Left ventricle myocardium superior (tissue), 1 donor: ENCODE measurements around the gene GPC3. TPM values are rescaled to one million over a fixed set of nuclear protein-coding genes. Genes with fewer than 3 reads are reported as not detected.

Experiments used
- ATAC-seq: fragments of 200-7000 bp; cut with Tn5 transposase; one replicate; pipeline ENCODE4 v1.9.1; 2020; ENCODE audit warnings: mild to moderate bottlenecking, moderate library complexity
- DNase-seq: peaks from one replicate; pipeline ENCODE4 v3.0.0-alpha.2; 2020
- intact Hi-C: fragments of 100-400 bp; cut with micrococcal nuclease; formaldehyde crosslinking; loops from one replicate; pipeline ENCODE4 v1.11.0; 2022
- total RNA-seq: library from RNA; stranded (reverse); fragmentation: NEBNext Ultra II Directional; extraction: Animal tissue kit (Norgen Biotek cat#: 25700); gene quantifications from one replicate; pipeline ENCODE4 v1.2.1, GENCODE V29; 2021
- donor health status: DM: no; HTN: yes; CAD: no; lungs with severe emphysema.

The GPC3 gene
- total RNA-seq, 1 donor from 2014 or later: 4.2 TPM

- DNase-seq (no peak), ATAC-seq (no peak)
- intact Hi-C loops: no loop called here
These were observed 119.5 kb downstream of the GPC3 start for GRCh38 chrX:133865761-133866471.

GRCh38 chrX:133864236-133864635, 121.2 kb downstream of the GPC3 start:
- DNase-seq: no peak
- ATAC-seq: no peak
- intact Hi-C loops: no loop called here

GRCh38 chrX:133859860-133860259, 125.5 kb downstream of the GPC3 start:
- peak; percentile 77 for ATAC-seq
- DNase-seq: no peak
- intact Hi-C loops: no loop called here

- intact Hi-C loops: no loop called here
- DNase-seq: no peak
- no peak for ATAC-seq
These were observed 126.1 kb downstream of the GPC3 start for GRCh38 chrX:133859336-133859735.

- intact Hi-C loops: no loop called here
- DNase-seq (no peak), ATAC-seq (no peak)
These were observed 127.6 kb downstream of the GPC3 start for GRCh38 chrX:133857640-133858269.

GRCh38 chrX:133856819-133857218, 128.6 kb downstream of the GPC3 start:
- ATAC-seq (no peak), DNase-seq (no peak)
- intact Hi-C loops: no loop called here

- no peak for DNase-seq
- intact Hi-C loops: no loop called here
- no peak for ATAC-seq
These were observed 131.1 kb downstream of the GPC3 start for GRCh38 chrX:133854290-133854689.

- ATAC-seq (no peak), DNase-seq (no peak)
- intact Hi-C loops: no loop called here
These were observed 132.5 kb downstream of the GPC3 start for GRCh38 chrX:133852837-133853356.

- intact Hi-C loops: no loop called here
- DNase-seq: no peak
- no peak for ATAC-seq
These were observed 133.0 kb downstream of the GPC3 start for GRCh38 chrX:133852401-133852800.

GRCh38 chrX:133850399-133850798, 135.0 kb downstream of the GPC3 start:
- intact Hi-C loops: no loop called here

GRCh38 chrX:133849676-133850075, 135.7 kb downstream of the GPC3 start:
- intact Hi-C loops: no loop called here
- ATAC-seq: no peak
- no peak for DNase-seq

More at GRCh38 chrX:133850399-133850798, 135.0 kb downstream of the GPC3 start:
- ATAC-seq (no peak), DNase-seq (no peak)

GRCh38 chrX:133847340-133847994, 137.9 kb downstream of the GPC3 start:
- no peak for DNase-seq
- ATAC-seq: no peak
- intact Hi-C loops: no loop called here

- no peak for DNase-seq
- ATAC-seq: no peak
- intact Hi-C loops: no loop called here
These were observed 139.1 kb downstream of the GPC3 start for GRCh38 chrX:133846311-133846710.

GRCh38 chrX:133840415-133840814, 145.0 kb downstream of the GPC3 start:
- no peak for DNase-seq
- intact Hi-C loops: no loop called here
- no peak for ATAC-seq

GRCh38 chrX:133838761-133839676, 146.4 kb downstream of the GPC3 start:
- intact Hi-C loops: loop anchor here (10.0 kb wide), 1 partner anchor 854 kb away; no protein-coding TSS in a partner anchor
- no peak for DNase-seq
- no peak for ATAC-seq

GRCh38 chrX:133837091-133837490, 148.3 kb downstream of the GPC3 start:
- no peak for ATAC-seq
- no peak for DNase-seq
- intact Hi-C loops: loop anchor here (10.0 kb wide), 1 partner anchor 852 kb away; no protein-coding TSS in a partner anchor

- no peak for ATAC-seq
- DNase-seq: no peak
- intact Hi-C loops: loop anchor here (10.0 kb wide), 1 partner anchor 852 kb away; no protein-coding TSS in a partner anchor
These were observed 148.8 kb downstream of the GPC3 start for GRCh38 chrX:133836561-133836960.

- intact Hi-C loops: loop anchor here (10.0 kb wide), 1 partner anchor 850 kb away; no protein-coding TSS in a partner anchor
- no peak for ATAC-seq
- no peak for DNase-seq
These were observed 150.6 kb downstream of the GPC3 start for GRCh38 chrX:133834771-133835170.

- intact Hi-C loops: no loop called here
- no peak for DNase-seq
- no peak for ATAC-seq
These were observed 165.8 kb downstream of the GPC3 start for GRCh38 chrX:133819546-133819945.
